Measurements from ENCODE around the gene C17orf113. TPM values are rescaled to one million over a fixed set of nuclear protein-coding genes. Genes with fewer than 3 reads are reported as not detected.
"Not testable (repeated sequence)": the region's sequence is repeated elsewhere in the genome, so short reads cannot be mapped to it uniquely, and the experiment has no call there.

The C17orf113 gene
- total RNA-seq, 4 donors from 2014 or later = 0.13 to 0.86 (median 0.38) TPM

DNA sequence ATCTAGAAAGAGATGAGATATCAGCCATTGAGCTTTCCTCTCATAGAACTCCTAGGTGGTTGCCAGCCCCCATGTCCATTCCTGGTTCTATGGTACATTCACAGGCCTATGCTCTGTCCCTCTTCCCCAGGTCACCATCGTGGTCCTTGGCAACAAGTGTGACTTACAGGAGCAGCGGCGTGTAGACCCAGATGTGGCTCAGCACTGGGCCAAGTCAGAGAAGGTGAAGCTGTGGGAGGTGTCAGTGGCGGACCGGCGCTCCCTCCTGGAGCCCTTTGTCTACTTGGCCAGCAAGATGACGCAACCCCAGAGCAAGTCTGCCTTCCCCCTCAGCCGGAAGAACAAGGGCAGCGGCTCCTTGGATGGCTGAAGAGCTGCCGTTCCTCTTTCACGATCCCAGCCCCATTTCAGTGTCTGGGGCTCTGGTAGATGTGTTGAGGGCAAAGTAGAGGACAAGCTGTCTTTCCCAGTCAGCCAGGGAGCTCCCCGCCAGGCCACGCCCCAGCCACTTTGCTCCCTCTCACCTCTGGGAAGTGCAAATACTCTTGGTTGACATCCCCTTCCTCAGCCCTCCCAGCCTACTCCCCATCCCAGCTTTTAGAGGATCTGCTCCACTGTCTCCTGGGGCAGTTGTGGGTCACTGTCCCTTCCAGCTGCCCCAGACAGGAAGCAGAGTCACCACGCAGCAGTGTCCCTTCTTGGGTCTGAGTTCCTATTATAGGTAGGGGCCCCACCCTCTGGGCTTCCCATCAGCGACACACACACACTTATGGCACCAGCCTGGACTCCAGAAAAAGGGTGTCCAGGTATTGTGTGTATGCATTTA is 26.7 kb downstream of the C17orf113 start:
- peaks cover 32 to 33% of the 10 kb centered on the region in 2 donors for H3K4me1 ChIP-seq
- DNase-seq = peak in 1 of 2 donors; percentile 40
- intact Hi-C loops (cut with DNase I; ENCODE audit: low total_unique reads) (loop anchor here (2.0 kb wide), 2 partner anchors 27 to 39 kb away; partner anchors contain the start of gene C17orf113), in situ Hi-C loops (cut with MboI; ENCODE audit: low sequenced_read_pairs in 4 of 4) (loop anchor here in 3 of 4 donors (10.0 kb wide), 2 partner anchors 81 to 91 kb away; partner anchors contain the start of gene DHX58 (in 2 of the 3))
- peaks cover 0 to 23% of the 10 kb centered on the region in 2 donors for H3K36me3 ChIP-seq
- no peak overlapping the region for H3K4me3 ChIP-seq
- no peaks in the 10 kb centered on the region for H3K9me3 ChIP-seq
- no peak for ATAC-seq
- no peak for TF ChIP-seq POLR2A (IDR thresholded peaks at IDR 0.05)
- TF ChIP-seq, protein P1, sequence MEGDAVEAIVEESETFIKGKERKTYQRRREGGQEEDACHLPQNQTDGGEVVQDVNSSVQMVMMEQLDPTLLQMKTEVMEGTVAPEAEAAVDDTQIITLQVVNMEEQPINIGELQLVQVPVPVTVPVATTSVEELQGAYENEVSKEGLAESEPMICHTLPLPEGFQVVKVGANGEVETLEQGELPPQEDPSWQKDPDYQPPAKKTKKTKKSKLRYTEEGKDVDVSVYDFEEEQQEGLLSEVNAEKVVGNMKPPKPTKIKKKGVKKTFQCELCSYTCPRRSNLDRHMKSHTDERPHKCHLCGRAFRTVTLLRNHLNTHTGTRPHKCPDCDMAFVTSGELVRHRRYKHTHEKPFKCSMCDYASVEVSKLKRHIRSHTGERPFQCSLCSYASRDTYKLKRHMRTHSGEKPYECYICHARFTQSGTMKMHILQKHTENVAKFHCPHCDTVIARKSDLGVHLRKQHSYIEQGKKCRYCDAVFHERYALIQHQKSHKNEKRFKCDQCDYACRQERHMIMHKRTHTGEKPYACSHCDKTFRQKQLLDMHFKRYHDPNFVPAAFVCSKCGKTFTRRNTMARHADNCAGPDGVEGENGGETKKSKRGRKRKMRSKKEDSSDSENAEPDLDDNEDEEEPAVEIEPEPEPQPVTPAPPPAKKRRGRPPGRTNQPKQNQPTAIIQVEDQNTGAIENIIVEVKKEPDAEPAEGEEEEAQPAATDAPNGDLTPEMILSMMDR (IDR thresholded peaks at IDR 0.05 in 4 of 5, conservative IDR thresholded peaks at IDR 0.05 in 1 of 5) = no peak
- H3K27me3 ChIP-seq = no peaks in the 10 kb centered on the region
- peak overlapping the region; percentile 64 to 76 (median 71) for H3K27ac ChIP-seq

DNA sequence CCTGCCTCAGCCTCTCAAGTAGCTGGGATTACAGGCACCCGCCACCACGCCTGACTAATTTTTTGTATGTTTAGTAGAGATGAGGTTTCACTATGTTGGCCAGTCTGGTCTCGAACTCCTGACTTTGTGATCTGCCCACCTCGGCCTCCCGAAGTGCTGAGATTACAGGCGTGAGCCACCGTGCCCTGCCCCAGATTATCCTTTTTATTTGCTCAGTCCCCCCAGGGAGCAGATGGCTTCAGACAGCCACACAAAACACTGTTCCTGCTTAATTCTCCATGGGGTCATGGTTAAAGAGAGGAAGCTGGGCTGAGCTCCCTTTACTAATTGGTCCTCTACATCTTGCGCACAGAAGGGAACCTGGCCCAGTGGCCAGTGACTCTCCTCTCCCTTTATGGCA is 29.6 kb downstream of the C17orf113 start:
- H3K9me3 ChIP-seq; DNase-seq; H3K27me3 ChIP-seq; intact Hi-C loops (cut with DNase I; ENCODE audit: low total_unique reads); ATAC-seq: not testable (repeated sequence)
- H3K4me1 ChIP-seq = peaks cover 46 to 48% of the 10 kb centered on the region in 2 donors
- in situ Hi-C loops (cut with MboI; ENCODE audit: low sequenced_read_pairs in 4 of 4) = loop anchor here in 3 of 4 donors (10.0 kb wide), 2 partner anchors 84 to 94 kb away; partner anchors contain the start of gene DHX58 (in 2 of the 3)
- peaks cover 0 to 23% of the 10 kb centered on the region in 2 donors for H3K36me3 ChIP-seq
- peak overlapping the region in 3 of 4 donors; percentile 90 to 96 (median 94) for H3K27ac ChIP-seq
- H3K4me3 ChIP-seq = peak overlapping the region; percentile 77 to 99 (median 96)

DNA sequence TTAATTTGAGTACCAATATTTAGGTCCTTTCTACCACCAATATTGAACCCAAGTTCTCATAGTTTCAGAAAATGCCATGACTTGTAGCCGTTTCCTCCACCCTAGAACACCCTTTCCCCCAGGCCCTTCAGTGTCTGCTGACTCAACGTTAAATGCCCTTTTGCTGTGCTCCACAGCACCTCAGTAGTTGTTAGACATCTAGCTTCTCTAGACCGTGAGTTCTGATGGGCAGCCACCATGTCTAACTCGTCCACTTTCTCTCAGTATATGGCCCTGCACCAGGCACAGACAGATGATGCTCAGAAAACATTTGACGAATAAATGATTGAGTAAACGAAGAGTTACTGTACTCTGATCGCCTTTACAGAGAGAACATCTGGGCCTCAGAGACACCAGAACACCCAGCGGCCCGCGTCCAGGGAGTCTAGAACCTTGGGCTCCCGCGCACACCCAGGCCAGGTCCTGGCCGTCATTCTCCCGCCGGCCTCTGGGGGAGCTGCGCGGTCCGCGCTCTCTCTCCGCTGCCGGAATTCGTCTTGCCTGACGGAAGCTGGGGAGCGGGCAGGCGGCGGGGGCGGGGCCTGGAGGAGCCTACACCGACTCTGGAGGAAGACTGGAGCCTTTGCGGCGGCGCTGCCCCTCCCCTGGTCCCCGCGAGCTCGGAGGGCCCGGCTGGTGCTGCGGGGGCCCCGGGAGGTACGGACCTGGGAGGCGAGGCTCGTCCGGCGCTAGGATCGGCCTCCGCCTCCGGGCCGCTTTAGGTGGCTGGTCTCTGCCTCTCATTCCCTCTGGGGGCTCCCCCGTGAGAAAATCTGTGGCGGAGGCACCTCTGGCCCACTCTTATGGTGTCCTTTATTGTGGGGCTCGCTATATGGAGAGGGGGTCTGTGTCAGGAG is 30.6 kb downstream of the C17orf113 start, which contains the start of gene NKIRAS2:
TSS of gene NKIRAS2 (plus strand) at position 582 of the 896 bp plus-strand sequence. CDS start 1,488 bp downstream, outside the sequence.
- ATAC-seq (peak; percentile 59 to 66), DNase-seq (peak; percentile 91 to 93)
- peak; percentile 58 to 66 for TF ChIP-seq POLR2A (IDR thresholded peaks at IDR 0.05)
- TF ChIP-seq, protein P1 (IDR thresholded peaks at IDR 0.05 in 4 of 5, conservative IDR thresholded peaks at IDR 0.05 in 1 of 5) = peak; percentile 91 to 98 (median 96)
- Histone ChIP-seq H3K4me3 (peak within 1 kb of the TSS; percentile 77 to 99 (median 96)), H3K9me3 (no peaks in the 10 kb centered on the region), H3K36me3 (peaks cover 0 to 23% of the 10 kb centered on the region in 2 donors), H3K4me1 (peaks cover 50 to 51% of the 10 kb centered on the region in 2 donors), H3K27ac (peak within 1 kb of the TSS; percentile 90 to 96 (median 94)), H3K27me3 (no peaks in the 10 kb centered on the region)
- intact Hi-C loops (cut with DNase I; ENCODE audit: low total_unique reads) = loop anchor here (5.0 kb wide), 1 partner anchor 232 kb away; the partner anchor contains the start of gene JUP
- in situ Hi-C loops (cut with MboI; ENCODE audit: low sequenced_read_pairs in 4 of 4) = loop anchor here in 3 of 4 donors (10.0 kb wide), 2 partner anchors 85 to 95 kb away; partner anchors contain the start of gene DHX58 (in 2 of the 3)

DNA sequence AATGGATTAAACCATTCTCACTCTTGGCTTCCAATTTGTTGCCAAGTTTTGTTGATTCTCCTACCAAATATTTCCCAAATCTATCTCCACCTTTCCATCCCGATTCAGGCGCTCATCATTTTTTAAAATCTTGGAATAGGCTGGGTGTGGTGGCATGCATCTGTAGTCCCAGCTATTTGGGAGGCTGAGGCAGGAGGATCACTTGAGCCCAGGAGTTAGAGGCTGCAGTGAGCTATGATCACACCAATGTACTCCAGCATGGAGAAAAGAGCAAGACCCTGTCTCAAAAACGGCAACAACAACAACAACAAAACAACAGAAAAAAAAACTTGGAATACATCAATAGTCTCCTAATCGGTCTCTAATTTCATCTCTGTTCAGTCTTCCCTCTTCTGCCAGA is 31.4 kb downstream of the C17orf113 start:
- H3K9me3 ChIP-seq = no peaks in the 10 kb centered on the region
- DNase-seq = no peak
- peaks cover 0 to 22% of the 10 kb centered on the region in 2 donors for H3K36me3 ChIP-seq
- intact Hi-C loops (cut with DNase I; ENCODE audit: low total_unique reads) = loop anchor here (5.0 kb wide), 1 partner anchor 232 kb away; the partner anchor contains the start of gene JUP
- TF ChIP-seq POLR2A (IDR thresholded peaks at IDR 0.05) = no peak
- TF ChIP-seq, protein P1 (IDR thresholded peaks at IDR 0.05 in 4 of 5, conservative IDR thresholded peaks at IDR 0.05 in 1 of 5) = no peak
- H3K27me3 ChIP-seq = no peaks in the 10 kb centered on the region
- no peak overlapping the region for H3K27ac ChIP-seq
- H3K4me3 ChIP-seq = no peak overlapping the region
- in situ Hi-C loops (cut with MboI; ENCODE audit: low sequenced_read_pairs in 4 of 4) = no loop called here
- peaks cover 51% of the 10 kb centered on the region in 2 donors for H3K4me1 ChIP-seq
- ATAC-seq = no peak
